Stimulated activated CD4-positive, alpha-beta T cell treated with anti-CD3 and anti-CD28 coated beads, Interleukin-2, amount 100 ng/mL, for 4 hours (primary cell): ENCODE data around the gene TDO2.

Source experiments
- DNase-seq: peaks from one replicate; pipeline ENCODE4 v3.0.0-alpha.2; 2020; ENCODE audit warnings: low read depth

Gene TDO2

GRCh38 chr4:155954118-155954685, 50.7 kb downstream of the TDO2 start:
- DNase-seq = no peak

- no peak for DNase-seq
These were observed 51.4 kb downstream of the TDO2 start for GRCh38 chr4:155954939-155955338.

DNA sequence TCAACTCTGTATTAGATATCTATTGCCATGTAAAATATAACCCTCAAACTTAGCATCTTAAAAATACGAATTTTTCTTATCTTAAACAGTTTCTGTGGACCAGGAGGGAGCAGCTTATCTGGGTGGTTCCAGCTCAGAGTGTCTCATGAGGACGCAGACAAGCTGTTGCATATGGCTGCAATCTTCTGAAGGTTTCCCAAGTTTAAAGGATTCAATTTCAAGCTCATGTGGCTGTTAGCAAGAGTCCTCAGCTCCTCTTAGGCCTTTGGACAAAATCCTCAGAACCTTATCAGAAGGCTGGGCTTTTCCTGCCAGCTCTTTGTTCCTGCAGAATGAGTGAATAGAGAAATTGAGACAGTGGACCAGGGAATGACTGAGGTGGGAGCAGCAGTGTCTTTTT, 53.0 kb downstream of the TDO2 start:
- DNase-seq = no peak

GRCh38 chr4:155959417-155959816, 55.9 kb downstream of the TDO2 start:
- no peak for DNase-seq

- DNase-seq = no peak
These were observed 57.0 kb downstream of the TDO2 start for GRCh38 chr4:155960522-155960921.

DNA sequence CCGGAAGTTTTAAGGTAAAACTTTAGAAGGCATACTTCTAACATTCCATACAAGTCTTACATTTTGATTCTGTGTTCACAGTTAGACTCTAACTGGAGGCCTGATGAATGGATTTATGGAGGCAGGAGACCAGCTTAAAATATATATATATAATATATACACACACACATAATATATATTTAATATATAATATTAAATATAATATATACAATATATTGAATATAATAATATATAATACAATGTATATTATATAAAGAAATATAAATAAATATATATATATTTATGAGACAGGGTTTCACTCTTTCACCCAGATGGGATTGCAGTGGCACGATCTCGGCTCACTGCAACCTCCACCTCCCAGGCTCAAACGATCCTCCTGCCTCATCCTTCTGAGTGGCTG, 58.1 kb downstream of the TDO2 start:
- DNase-seq = no peak

DNA sequence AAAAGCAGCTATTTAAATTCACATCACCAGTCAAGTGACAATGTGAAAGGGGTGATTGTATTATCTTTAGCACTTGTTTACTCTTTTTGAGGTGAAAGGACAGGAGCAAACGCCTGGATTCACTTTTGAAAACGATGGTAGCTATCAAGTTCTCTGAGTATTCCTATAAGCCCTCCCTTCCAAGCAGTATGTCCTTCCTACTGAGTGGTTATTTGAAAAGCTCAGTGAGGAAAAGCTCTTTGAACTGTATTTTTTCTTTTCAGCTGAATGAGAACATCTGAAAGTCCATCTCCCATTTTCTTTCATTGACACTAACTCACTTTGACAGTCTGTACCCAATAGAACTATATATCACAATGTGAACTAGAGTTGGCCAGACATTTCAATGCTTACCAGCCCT, 59.3 kb downstream of the TDO2 start:
- no peak for DNase-seq

DNA sequence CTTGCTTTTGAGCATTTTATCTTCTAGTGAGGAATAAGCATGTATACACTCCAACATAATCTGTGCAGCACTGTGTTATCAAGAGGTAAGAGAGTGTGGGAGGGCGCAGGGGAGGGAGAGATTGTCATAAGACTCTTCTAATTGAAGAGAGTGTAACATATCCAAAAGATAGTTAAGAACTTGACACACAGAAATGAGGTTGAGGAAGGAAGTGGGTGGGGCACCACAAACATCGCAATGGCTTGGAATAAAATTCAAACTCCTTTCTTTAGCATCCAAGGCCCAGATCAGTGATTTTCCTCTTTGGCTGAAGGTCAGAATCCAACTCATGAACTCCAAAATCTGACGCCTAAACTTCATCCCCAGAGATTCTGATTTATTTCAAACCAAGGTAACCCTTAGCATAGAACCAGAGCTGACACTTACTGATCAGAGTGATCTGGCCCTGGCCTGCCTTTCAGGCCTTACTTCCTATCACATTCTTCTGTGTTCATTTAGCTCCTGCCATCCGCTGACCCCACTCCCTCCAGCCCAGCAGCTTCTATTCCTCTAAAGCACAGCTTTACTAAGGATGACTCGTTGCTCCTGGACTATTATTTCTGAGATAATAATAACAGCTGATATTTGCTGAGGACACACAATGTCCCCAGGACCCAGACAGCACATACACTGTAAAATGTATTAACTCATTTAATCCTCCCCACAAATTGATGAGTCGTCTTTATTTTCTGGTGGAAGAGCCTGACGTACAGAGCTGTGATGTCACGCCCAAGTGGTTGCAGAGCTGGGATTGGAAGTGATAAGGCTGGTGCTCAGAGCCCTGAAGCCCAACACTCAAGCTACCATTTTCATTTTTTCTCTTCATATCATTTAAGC, 60.8 kb downstream of the TDO2 start:
- DNase-seq = no peak

GRCh38 chr4:155966171-155966570, 62.7 kb downstream of the TDO2 start:
- DNase-seq = no peak

DNA sequence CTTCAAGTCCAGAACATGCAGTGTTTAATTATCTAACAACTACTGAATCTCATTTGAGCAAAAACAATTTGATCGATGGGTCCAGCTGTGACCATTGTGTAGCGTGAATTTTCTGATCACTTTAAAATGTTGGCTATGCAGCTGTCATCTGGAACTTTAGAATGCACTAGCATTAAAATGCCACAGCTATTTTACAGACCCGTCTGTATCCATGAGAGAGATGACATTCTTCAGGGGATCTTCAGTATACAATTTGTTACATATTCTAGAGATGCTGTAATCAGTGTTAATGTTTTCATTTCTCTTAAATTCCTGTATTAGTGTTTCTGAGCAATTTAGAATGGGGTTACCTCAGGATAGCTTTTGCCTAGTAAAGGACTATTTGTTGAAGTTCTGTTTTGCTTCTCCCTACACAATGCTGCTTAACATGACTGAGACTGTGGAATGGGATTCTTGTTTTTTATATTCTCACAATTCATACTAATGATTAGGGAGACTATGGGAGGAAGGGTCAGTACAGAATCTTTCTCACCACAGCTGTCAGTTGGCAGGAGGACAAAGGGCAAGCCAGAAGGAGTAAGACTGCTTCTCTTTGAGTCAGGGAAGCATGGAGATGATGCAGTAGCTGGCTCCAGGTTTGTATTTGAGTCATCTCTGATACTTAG, 63.4 kb downstream of the TDO2 start:
- no peak for DNase-seq
